ENCODE results near the gene HDLBP.

Gene HDLBP

GRCh38 chr2:241195506-241196130 is 119.9 kb downstream of the HDLBP start:
- no peak for DNase-seq (ENCODE audit: low read depth in 2 of 2)

GRCh38 chr2:241194811-241195210 is 120.7 kb downstream of the HDLBP start:
- no peak for DNase-seq (ENCODE audit: low read depth in 2 of 2)

- DNase-seq (ENCODE audit: low read depth in 2 of 2): no peak
These were observed 122.2 kb downstream of the HDLBP start for GRCh38 chr2:241193271-241193670.

GRCh38 chr2:241191081-241191480 is 124.4 kb downstream of the HDLBP start:
- DNase-seq (ENCODE audit: low read depth in 2 of 2): no peak

GRCh38 chr2:241190291-241190981 is 125.0 kb downstream of the HDLBP start:
- DNase-seq (ENCODE audit: low read depth in 2 of 2): no peak

GRCh38 chr2:241189856-241190201 is 125.6 kb downstream of the HDLBP start:
- no peak for DNase-seq (ENCODE audit: low read depth in 2 of 2)

- DNase-seq (ENCODE audit: low read depth in 2 of 2): no peak
These were observed 126.2 kb downstream of the HDLBP start for GRCh38 chr2:241189093-241189855.

- no peak for DNase-seq (ENCODE audit: low read depth in 2 of 2)
These were observed 126.9 kb downstream of the HDLBP start, which contains the start of gene ANO7 for GRCh38 chr2:241188361-241189092. Gene ANO7 (plus strand): TSS chr2:241188677. CDS start chr2:241190064, 1,387 bp downstream.

- DNase-seq (ENCODE audit: low read depth in 2 of 2): no peak
These were observed 127.6 kb downstream of the HDLBP start for GRCh38 chr2:241187918-241188234.

GRCh38 chr2:241187101-241187917 is 128.2 kb downstream of the HDLBP start:
- DNase-seq (ENCODE audit: low read depth in 2 of 2): no peak

- no peak for DNase-seq (ENCODE audit: low read depth in 2 of 2)
These were observed 129.5 kb downstream of the HDLBP start for GRCh38 chr2:241185961-241186360.

GRCh38 chr2:241184901-241185300 is 130.6 kb downstream of the HDLBP start:
- DNase-seq (ENCODE audit: low read depth in 2 of 2): no peak

GRCh38 chr2:241183221-241183620 is 132.3 kb downstream of the HDLBP start:
- DNase-seq (ENCODE audit: low read depth in 2 of 2): no peak

GRCh38 chr2:241182531-241183133 is 132.8 kb downstream of the HDLBP start:
- DNase-seq (ENCODE audit: low read depth in 2 of 2): no peak

- no peak for DNase-seq (ENCODE audit: low read depth in 2 of 2)
These were observed 133.3 kb downstream of the HDLBP start for GRCh38 chr2:241182126-241182525.

- DNase-seq (ENCODE audit: low read depth in 2 of 2): no peak
These were observed 135.0 kb downstream of the HDLBP start for GRCh38 chr2:241180495-241180894.

- no peak for DNase-seq (ENCODE audit: low read depth in 2 of 2)
These were observed 135.6 kb downstream of the HDLBP start for GRCh38 chr2:241179899-241180298.

- DNase-seq (ENCODE audit: low read depth in 2 of 2): no peak
These were observed 136.5 kb downstream of the HDLBP start for GRCh38 chr2:241178961-241179360.

GRCh38 chr2:241177526-241178334 is 137.7 kb downstream of the HDLBP start:
- no peak for DNase-seq (ENCODE audit: low read depth in 2 of 2)
